ELR (cell line): ENCODE results near the gene DLST.
A peak's percentile ranks its signal among the peaks of the same experiment; 100 is the strongest.

Experiments
- DNase-seq: peaks from one replicate; pipeline ENCODE4 v3.0.0-alpha.2; 2015; ENCODE audit warnings: low read depth

Gene DLST

GRCh38 chr14:74940956-74941565 is 59.3 kb downstream of the DLST start:
- DNase-seq = no peak

GRCh38 chr14:74941676-74942097 is 60.0 kb downstream of the DLST start:
- DNase-seq = peak; percentile 76

- DNase-seq = no peak
These were observed 60.5 kb downstream of the DLST start for GRCh38 chr14:74942181-74942580.

DNA sequence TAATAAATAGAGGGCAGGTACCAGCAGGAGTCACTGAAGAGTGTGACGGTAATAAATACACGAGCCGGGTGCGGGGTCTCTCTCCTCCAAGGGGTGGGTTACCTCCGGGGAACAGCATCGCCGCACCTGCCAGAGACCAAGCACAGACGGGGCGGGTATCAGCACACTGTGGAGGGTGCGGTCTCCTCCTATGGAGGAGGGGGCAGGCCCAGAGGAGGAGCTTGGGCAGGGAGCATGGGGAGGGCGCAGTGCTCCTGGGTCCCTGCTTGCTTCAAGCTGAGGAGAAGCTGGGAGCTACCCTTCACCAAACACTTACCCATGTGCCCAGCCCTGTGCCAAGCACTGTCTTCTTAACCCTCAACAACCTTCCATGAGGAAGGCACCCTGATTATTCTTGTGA is 60.9 kb downstream of the DLST start:
- no peak for DNase-seq

GRCh38 chr14:74945261-74945851 is 63.6 kb downstream of the DLST start:
- peak; percentile 73 for DNase-seq

DNA sequence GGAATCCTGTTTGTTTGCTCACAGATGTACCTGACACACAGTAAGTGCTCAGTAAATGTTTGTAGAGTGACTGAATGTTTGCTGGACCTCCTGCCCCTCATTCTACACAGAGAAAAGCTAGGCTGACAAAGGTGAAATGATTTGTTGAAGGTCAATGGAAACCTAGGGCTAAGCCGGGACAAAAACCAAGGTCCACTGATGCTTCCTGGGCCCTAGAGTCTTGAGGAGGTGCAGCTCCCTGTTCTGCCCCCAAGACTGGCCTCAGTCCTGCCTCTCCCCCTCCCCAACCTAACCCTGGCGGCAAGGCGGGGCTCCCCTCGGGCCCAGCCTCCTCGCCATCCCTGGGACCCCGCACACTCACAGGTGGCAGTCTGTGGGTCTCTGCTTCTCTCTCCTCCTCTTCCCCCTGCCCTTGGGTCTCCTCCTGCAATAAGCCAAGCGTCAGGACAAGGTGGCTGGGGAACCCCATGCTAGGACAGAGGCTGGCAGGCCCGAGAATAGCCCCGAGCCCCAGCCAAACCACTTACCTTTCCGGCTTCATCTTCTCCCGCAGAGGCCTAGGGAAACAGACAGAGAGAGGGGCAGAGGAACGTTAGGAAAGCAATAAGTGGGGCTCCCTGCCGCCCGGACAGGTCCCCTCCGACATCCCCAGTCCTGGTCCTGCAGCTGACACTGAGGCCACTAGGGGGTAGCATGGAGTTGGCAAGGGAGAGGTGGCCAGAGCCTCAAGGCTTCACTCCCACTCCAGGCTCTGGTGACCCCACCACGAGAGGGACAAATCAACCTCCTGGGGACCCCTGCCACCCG is 64.3 kb downstream of the DLST start:
- DNase-seq = peak; percentile 81

GRCh38 chr14:74946659-74947281 is 65.1 kb downstream of the DLST start:
- DNase-seq = peak; percentile 18

DNA sequence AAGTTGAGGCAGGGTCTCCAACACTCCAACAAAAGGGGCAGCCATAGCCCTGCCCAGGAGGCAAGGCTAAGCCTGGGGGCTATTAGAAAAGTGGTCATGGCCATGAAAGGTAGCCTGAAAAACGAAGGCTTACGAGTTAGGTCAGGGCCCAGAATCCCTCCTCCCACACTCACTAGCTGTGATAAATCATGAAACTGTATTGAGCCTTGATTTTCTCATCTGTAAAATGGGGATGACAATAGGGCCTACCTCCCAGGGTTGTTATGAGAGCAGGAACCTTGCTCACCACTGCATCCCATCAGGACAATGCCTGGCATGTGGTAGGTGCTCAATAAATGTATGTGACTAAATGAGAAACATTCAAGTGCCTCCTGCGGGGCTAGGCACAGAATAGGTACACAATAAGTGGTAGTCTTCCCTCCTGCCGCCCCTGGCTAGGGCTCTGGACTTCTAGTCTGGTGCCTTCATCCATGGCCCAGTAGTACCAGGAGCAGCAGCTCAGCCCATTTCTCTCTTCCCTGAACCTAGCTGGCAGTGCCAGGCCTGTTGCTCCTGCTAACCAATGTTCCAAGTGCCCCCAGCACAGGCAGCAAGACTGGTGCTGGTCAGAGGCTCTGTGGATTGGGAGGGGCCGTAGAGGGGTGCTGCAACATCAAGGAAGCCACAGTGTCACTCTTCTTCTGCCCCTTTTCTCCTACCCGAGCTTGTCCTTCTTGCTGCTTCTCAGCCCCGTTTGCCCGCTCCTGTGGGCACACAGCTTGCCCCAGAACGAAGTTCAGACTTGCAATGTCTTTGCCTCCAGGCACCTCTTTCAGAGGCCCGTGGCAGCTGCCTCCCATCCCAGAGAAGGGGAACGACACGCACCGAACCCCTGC is 65.9 kb downstream of the DLST start:
- no peak for DNase-seq

GRCh38 chr14:74948228-74949175 is 66.8 kb downstream of the DLST start:
- DNase-seq = no peak

DNA sequence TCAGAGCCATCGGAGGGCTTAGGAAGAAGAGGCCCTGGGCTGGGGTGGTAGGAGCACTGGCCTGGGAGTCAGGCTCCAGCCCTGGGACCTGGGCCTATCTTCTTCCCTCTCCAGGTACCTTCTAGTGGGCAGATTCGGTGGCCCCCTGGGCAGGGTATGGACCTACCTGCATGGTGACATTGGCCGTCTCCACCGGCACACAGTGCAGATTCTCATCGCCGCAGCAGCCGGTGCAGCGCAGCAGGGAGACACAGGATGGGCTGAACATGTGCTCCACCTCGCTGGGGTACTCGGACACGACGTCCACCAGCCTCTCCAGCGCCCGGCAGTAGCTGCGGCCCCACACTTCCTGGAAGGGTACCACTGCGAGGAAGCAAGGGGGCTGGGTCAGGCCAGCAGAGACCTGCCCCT is 67.5 kb downstream of the DLST start:
- no peak for DNase-seq

DNA sequence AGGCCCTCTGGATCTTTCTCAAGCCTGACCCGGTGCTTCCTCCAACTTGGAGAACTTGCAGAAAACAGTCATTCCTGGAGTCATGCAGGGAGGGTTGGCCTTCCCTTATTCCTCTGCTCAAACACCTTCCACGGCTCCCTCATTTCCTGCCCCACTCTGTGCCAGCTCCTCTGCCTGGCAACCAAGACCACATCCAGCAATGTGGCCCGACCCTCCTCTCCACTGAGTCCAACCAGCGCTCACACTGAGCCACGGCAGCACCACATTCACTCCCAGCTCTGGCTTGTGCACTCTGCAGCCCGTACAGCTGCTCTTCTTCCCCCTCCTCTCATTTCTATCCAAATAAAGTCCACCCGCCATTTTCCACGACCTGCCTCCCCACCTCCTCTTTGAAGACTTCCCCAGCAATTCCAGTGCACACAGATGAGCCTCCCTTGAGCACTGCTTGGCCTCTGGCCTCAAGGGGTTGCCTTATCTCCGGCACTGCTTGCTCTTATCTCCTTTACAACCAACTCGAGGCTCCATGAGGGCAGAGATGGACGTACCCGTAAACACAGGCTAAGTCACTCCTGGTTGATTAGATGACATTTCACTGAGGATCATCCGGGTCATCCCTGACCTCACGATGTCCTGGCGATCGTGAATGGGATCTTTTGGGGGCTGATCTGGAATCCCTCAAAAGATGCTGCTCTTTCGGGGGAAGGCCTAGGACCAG is 68.3 kb downstream of the DLST start:
- no peak for DNase-seq

- DNase-seq = no peak
These were observed 69.2 kb downstream of the DLST start for GRCh38 chr14:74950795-74951442.

DNA sequence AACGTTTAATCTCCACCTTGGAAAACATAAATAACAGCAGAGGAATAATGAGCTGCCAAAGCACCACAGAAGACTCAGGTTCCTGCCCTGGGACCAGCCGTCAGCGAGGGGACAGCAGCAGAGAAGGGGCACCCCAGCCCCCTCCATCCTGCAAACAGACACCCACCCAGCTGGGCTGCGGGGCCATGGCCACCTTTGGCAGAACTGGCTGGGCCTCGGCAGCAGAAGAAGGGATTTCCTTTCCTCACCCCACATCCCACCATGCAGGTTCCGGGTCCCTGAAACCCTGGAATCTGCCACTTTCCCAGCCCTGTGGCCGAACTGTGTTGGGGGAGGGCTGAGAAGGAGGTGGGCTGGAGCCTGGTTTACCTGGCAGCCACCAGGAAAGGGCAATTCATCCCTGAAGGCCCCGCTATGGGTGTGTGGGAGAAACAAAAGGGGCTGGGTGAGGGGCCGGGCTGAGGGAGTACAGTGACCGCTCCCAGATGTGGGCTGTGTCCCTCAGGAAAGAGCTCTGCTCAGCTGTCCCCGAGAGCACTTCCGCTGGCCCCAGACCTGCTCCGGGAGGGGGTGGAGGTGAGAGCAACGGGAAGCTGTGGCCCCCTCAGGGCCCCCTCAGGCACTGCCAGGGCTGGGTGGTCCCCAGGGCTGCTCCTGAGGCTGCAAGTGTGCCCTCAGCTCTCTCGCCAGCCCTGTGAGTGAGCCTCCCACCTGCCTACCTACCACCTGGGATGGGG is 69.9 kb downstream of the DLST start:
- DNase-seq = no peak

GRCh38 chr14:74952180-74952665 is 70.5 kb downstream of the DLST start:
- no peak for DNase-seq

- no peak for DNase-seq
These were observed 71.2 kb downstream of the DLST start for GRCh38 chr14:74952697-74953484.
